ENCODE data around the gene ARIH1. TPM values are rescaled to one million over a fixed set of nuclear protein-coding genes. Genes with fewer than 3 reads are reported as not detected.

Gene ARIH1
- total and polyA plus RNA-seq, 2 donors (not counting 1 experiment from before 2014, with no cell fraction given): 27.9 to 199 TPM

DNA sequence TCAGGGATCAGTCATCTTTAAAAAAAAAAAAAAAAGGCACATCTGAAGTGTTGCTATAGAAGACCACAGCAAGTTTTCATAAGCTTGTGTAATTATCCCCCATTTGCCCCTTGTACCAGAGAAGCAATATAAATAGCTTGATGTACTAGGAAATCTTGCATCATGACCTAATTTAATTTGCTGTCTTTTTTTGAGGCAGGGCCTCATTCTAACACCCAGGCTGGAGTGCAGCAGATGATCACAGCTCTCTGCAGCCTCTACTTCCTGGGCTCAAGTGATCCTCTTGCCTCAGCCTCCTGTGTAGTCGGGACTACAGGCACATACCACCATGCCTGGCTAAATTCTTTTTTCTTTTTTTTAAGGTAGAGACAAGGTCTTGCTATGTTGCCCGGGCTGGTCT is 88.7 kb downstream of the ARIH1 start:
- Histone ChIP-seq H3K9ac (ENCODE audit: low read length) (no peak overlapping the region), H3K4me3 (ENCODE audit: control extremely low read depth in 1 of 5, extremely low read depth in 1 of 5, insufficient read depth in 1 of 5, low read depth in 2 of 5, low read length in 4 of 5) (no peak overlapping the region), H4K20me1 (ENCODE audit: control insufficient read depth, insufficient read depth, low read length, poor library complexity, severe bottlenecking) (peaks cover 19% of the 10 kb centered on the region), H3K9me3 (ENCODE audit: control extremely low read depth in 1 of 3, control insufficient read depth in 2 of 3, insufficient read depth in 1 of 3, low read length in 2 of 3) (no peaks in the 10 kb centered on the region), H3K27ac (ENCODE audit: low read length in 2 of 2) (no peak overlapping the region), H3K27me3 (replicated peaks in 1 of 4; ENCODE audit: control extremely low read depth in 1 of 4, control insufficient read depth in 3 of 4, insufficient read depth in 4 of 4, low read length in 3 of 4) (no peaks in the 10 kb centered on the region), H3K36me3 (replicated peaks in 1 of 2; ENCODE audit: control extremely low read depth in 1 of 2, control insufficient read depth in 1 of 2, extremely low read depth in 1 of 2, insufficient read depth in 2 of 2, low read length in 1 of 2) (peaks cover 0 to 57% of the 10 kb centered on the region in 2 experiments), H2AFZ (ENCODE audit: insufficient read depth, low read depth, low read length, poor library complexity, severe bottlenecking) (no peak overlapping the region), H3K79me2 (ENCODE audit: control insufficient read depth, insufficient read depth, low read length) (peaks cover 10% of the 10 kb centered on the region), H3K4me2 (replicated peaks; ENCODE audit: low read depth, low read length, poor library complexity, severe bottlenecking) (no peak overlapping the region), H3K4me1 (ENCODE audit: control insufficient read depth in 2 of 2, insufficient read depth in 2 of 2, low read length in 2 of 2) (no peaks in the 10 kb centered on the region)
- intact Hi-C loops (cut with micrococcal nuclease): no loop called here
- TF ChIP-seq, protein P1, sequence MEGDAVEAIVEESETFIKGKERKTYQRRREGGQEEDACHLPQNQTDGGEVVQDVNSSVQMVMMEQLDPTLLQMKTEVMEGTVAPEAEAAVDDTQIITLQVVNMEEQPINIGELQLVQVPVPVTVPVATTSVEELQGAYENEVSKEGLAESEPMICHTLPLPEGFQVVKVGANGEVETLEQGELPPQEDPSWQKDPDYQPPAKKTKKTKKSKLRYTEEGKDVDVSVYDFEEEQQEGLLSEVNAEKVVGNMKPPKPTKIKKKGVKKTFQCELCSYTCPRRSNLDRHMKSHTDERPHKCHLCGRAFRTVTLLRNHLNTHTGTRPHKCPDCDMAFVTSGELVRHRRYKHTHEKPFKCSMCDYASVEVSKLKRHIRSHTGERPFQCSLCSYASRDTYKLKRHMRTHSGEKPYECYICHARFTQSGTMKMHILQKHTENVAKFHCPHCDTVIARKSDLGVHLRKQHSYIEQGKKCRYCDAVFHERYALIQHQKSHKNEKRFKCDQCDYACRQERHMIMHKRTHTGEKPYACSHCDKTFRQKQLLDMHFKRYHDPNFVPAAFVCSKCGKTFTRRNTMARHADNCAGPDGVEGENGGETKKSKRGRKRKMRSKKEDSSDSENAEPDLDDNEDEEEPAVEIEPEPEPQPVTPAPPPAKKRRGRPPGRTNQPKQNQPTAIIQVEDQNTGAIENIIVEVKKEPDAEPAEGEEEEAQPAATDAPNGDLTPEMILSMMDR (IDR thresholded peaks at IDR 0.05): no peak
- TF ChIP-seq EZH2 (IDR thresholded peaks at IDR 0.05; ENCODE audit: borderline replicate concordance, insufficient read depth, low read depth, low read length, poor library complexity, severe bottlenecking): no peak
- no peak for ATAC-seq (ENCODE audit: low read depth)
- ChIA-PET CTCF (interaction anchor here (0.7 kb wide), 1 partner anchor 70 kb away, joined by 6 read pairs; no protein-coding TSS in a partner anchor), POLR2A (no interaction called here)
- DNase-seq: no peak
- Mint-ChIP-seq H3K4me1 (no peaks in the 10 kb centered on the region), H3K27ac (no peak overlapping the region), H3K9me3 (ENCODE audit: insufficient read depth) (no peaks in the 10 kb centered on the region), H3K27me3 (no peaks in the 10 kb centered on the region), H3K4me3 (no peak overlapping the region)
- no CpG with 5 or more reads among the region's 2 CpGs for WGBS (ENCODE audit: insufficient coverage)

DNA sequence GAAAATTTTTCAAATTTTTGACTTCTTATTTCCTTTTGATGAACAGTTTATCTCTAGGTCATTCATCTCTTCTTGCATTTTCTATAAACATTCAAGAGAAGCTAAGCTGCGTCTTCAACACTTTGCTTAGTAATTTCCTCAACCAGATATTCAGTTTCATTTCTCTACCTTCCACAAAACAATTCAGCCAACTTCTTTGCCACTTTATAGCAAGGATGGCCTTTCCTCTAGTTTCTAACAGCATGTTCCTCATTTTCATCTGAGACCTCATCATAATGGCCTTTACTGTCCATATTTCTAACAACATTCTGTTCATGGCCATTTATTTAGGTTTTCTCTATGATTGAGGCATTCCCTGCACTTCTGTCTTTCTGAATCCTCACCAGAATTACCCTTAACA is 90.0 kb downstream of the ARIH1 start:
- Mint-ChIP-seq H3K27ac (no peak overlapping the region), H3K9me3 (ENCODE audit: insufficient read depth) (no peaks in the 10 kb centered on the region), H3K4me1 (no peaks in the 10 kb centered on the region), H3K4me3 (no peak overlapping the region), H3K27me3 (no peaks in the 10 kb centered on the region)
- peaks cover 9% of the 10 kb centered on the region for H3K79me2 ChIP-seq (ENCODE audit: control insufficient read depth, insufficient read depth, low read length)
- ATAC-seq (ENCODE audit: low read depth) (no peak), DNase-seq (no peak)
- peaks cover 0 to 62% of the 10 kb centered on the region in 2 experiments for H3K36me3 ChIP-seq (replicated peaks in 1 of 2; ENCODE audit: control extremely low read depth in 1 of 2, control insufficient read depth in 1 of 2, extremely low read depth in 1 of 2, insufficient read depth in 2 of 2, low read length in 1 of 2)
- WGBS (ENCODE audit: insufficient coverage): 86% methylated on average over 1 of the region's 1 CpG
- H3K4me2 ChIP-seq (replicated peaks; ENCODE audit: low read depth, low read length, poor library complexity, severe bottlenecking): no peak overlapping the region
- no peak for TF ChIP-seq EZH2 (IDR thresholded peaks at IDR 0.05; ENCODE audit: borderline replicate concordance, insufficient read depth, low read depth, low read length, poor library complexity, severe bottlenecking)
- TF ChIP-seq, protein P1 (IDR thresholded peaks at IDR 0.05): no peak
- ChIA-PET POLR2A (no interaction called here), CTCF (no interaction called here)
- no peaks in the 10 kb centered on the region for H3K9me3 ChIP-seq (ENCODE audit: control extremely low read depth in 1 of 3, control insufficient read depth in 2 of 3, insufficient read depth in 1 of 3, low read length in 2 of 3)
- peaks cover 19% of the 10 kb centered on the region for H4K20me1 ChIP-seq (ENCODE audit: control insufficient read depth, insufficient read depth, low read length, poor library complexity, severe bottlenecking)
- intact Hi-C loops (cut with micrococcal nuclease): no loop called here
- no peak overlapping the region for H2AFZ ChIP-seq (ENCODE audit: insufficient read depth, low read depth, low read length, poor library complexity, severe bottlenecking)
- H3K27ac ChIP-seq (ENCODE audit: low read length in 2 of 2): no peak overlapping the region
- no peak overlapping the region for H3K4me3 ChIP-seq (ENCODE audit: control extremely low read depth in 1 of 5, extremely low read depth in 1 of 5, insufficient read depth in 1 of 5, low read depth in 2 of 5, low read length in 4 of 5)
- H3K4me1 ChIP-seq (ENCODE audit: control insufficient read depth in 2 of 2, insufficient read depth in 2 of 2, low read length in 2 of 2): no peaks in the 10 kb centered on the region
- H3K9ac ChIP-seq (ENCODE audit: low read length): no peak overlapping the region
- H3K27me3 ChIP-seq (replicated peaks in 1 of 4; ENCODE audit: control extremely low read depth in 1 of 4, control insufficient read depth in 3 of 4, insufficient read depth in 4 of 4, low read length in 3 of 4): no peaks in the 10 kb centered on the region

Data from B cell (primary cell).